Measurements from ENCODE around the gene CFAP53. TPM values are rescaled to one million over a fixed set of nuclear protein-coding genes. Genes with fewer than 3 reads are reported as not detected.
"Not testable (repeated sequence)": the region's sequence is repeated elsewhere in the genome, so short reads cannot be mapped to it uniquely, and the experiment has no call there.

The CFAP53 gene
- total and polyA plus RNA-seq, 2 donors from 2014 or later = 1.3 to 3.9 TPM

DNA sequence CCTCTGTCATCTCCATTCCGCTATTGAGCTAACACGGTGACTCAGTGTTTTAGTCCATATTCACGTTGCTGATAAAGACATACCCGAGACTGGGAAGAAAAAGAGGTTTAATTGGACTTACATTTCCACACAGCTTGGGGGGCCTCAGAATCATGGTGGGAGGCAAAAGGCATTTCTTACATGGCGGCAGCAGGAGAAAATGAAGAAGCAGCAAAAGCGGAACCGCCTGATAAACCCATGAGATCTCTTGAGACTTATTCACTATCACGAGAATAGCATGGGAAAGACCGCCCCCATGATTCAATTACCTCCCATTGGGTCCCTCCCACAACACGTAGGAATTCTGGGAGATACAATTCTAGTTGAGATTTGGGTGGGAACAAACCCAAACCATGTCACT is 43.8 kb upstream of the CFAP53 start:
- Histone ChIP-seq H3K27ac (ENCODE audit: low read depth in 2 of 2, low read length in 2 of 2) (no peak overlapping the region), H3K9ac (ENCODE audit: low read length in 3 of 3) (no peak overlapping the region), H3K27me3 (ENCODE audit: control insufficient read depth, insufficient read depth, low read length) (no peaks in the 10 kb centered on the region), H3K4me3 (ENCODE audit: low read length in 3 of 3) (no peak overlapping the region), H3K4me1 (ENCODE audit: control insufficient read depth in 2 of 3, insufficient read depth in 2 of 3, low read depth in 1 of 3, low read length in 3 of 3) (peaks cover 0 to 8% (median 7%) of the 10 kb centered on the region in 3 donors), H3K36me3 (ENCODE audit: control insufficient read depth in 2 of 3, insufficient read depth in 3 of 3, low read length in 3 of 3) (no peaks in the 10 kb centered on the region), H3K9me3 (ENCODE audit: control insufficient read depth in 2 of 3, insufficient read depth in 1 of 3, low read length in 3 of 3) (peaks cover 0 to 1% (median 0%) of the 10 kb centered on the region in 3 donors)
- TF ChIP-seq, protein P1, sequence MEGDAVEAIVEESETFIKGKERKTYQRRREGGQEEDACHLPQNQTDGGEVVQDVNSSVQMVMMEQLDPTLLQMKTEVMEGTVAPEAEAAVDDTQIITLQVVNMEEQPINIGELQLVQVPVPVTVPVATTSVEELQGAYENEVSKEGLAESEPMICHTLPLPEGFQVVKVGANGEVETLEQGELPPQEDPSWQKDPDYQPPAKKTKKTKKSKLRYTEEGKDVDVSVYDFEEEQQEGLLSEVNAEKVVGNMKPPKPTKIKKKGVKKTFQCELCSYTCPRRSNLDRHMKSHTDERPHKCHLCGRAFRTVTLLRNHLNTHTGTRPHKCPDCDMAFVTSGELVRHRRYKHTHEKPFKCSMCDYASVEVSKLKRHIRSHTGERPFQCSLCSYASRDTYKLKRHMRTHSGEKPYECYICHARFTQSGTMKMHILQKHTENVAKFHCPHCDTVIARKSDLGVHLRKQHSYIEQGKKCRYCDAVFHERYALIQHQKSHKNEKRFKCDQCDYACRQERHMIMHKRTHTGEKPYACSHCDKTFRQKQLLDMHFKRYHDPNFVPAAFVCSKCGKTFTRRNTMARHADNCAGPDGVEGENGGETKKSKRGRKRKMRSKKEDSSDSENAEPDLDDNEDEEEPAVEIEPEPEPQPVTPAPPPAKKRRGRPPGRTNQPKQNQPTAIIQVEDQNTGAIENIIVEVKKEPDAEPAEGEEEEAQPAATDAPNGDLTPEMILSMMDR (IDR thresholded peaks at IDR 0.05; ENCODE audit: borderline replicate concordance, extremely low read depth, insufficient read depth) = no peak
- DNase-seq = no peak
- intact Hi-C loops (cut with DNase I) = no loop called here
- no peak for FAIRE-seq

DNA sequence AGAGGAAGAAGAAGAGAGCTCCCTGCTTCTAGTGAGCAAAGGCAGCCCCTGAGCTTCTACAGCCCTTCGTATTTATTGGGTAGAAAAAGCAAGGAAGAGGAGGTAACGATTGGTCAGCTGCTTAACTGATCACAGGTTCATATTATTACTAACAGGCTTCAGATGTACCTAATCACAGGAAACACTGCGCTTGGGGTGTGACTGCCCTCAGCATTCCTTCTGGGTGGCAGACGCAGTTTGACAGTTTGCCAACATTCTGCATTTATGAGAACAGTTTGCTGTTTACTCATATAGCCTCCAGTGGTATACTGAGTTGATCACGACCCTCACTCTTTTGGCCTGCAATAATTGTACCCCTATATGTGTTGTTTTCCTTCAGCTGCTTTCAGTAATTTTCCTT is 42.6 kb upstream of the CFAP53 start:
- DNase-seq; H3K27me3 ChIP-seq (ENCODE audit: control insufficient read depth, insufficient read depth, low read length); H3K9me3 ChIP-seq (ENCODE audit: control insufficient read depth in 2 of 3, insufficient read depth in 1 of 3, low read length in 3 of 3); FAIRE-seq; H3K36me3 ChIP-seq (ENCODE audit: control insufficient read depth in 2 of 3, insufficient read depth in 3 of 3, low read length in 3 of 3); H3K9ac ChIP-seq (ENCODE audit: low read length in 3 of 3); H3K4me1 ChIP-seq (ENCODE audit: control insufficient read depth in 2 of 3, insufficient read depth in 2 of 3, low read depth in 1 of 3, low read length in 3 of 3); H3K4me3 ChIP-seq (ENCODE audit: low read length in 3 of 3); intact Hi-C loops (cut with DNase I); H3K27ac ChIP-seq (ENCODE audit: low read depth in 2 of 2, low read length in 2 of 2): not testable (repeated sequence)

DNA sequence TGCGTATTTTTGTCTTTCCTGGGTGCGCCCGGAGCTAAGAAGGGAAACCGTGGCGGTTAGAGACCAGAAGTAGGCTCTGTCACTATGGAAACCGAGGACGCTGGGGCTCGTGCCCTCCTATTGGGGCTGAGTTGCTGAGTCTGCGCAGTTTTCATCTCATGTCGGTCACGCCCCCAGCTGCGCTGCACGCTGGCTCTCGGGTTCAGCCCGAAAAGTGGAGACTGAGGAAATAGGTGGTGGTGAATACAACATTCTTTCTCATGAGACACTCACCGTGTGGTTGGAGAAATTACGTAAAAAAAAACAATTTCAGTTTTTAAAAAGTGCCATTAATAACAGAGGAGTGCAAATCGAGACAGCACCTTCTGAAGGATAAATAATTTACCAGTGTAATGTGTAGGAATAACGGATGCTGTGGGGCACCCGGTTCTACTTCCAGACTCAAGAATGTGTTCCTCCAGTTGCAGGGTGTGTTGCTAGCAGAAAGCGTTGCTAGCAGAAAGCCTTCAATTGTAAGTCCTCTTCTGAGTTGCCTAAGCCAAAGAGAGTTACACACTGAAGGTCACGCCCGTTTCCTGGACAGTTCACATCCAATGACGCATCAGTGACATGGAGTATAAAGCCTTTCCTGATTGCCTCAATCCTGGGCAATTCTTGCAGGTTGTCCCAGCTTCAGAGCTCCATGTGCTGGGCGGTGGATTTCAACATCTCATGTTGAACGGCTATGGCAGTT is 41.6 kb upstream of the CFAP53 start:
- FAIRE-seq (peak; percentile 29), DNase-seq (peak; percentile 88 to 96 (median 95))
- Histone ChIP-seq H3K27me3 (ENCODE audit: control insufficient read depth, insufficient read depth, low read length) (no peaks in the 10 kb centered on the region), H3K9me3 (ENCODE audit: control insufficient read depth in 2 of 3, insufficient read depth in 1 of 3, low read length in 3 of 3) (peaks cover 0 to 2% (median 0%) of the 10 kb centered on the region in 3 donors), H3K36me3 (ENCODE audit: control insufficient read depth in 2 of 3, insufficient read depth in 3 of 3, low read length in 3 of 3) (no peaks in the 10 kb centered on the region), H3K4me1 (ENCODE audit: control insufficient read depth in 2 of 3, insufficient read depth in 2 of 3, low read depth in 1 of 3, low read length in 3 of 3) (peaks cover 0 to 8% (median 7%) of the 10 kb centered on the region in 3 donors), H3K27ac (ENCODE audit: low read depth in 2 of 2, low read length in 2 of 2) (peak overlapping the region in 1 of 2 donors; percentile 13), H3K9ac (ENCODE audit: low read length in 3 of 3) (peak overlapping the region; percentile 22 to 43 (median 28)), H3K4me3 (ENCODE audit: low read length in 3 of 3) (peak overlapping the region; percentile 49 to 68 (median 67))
- TF ChIP-seq, protein P1 (IDR thresholded peaks at IDR 0.05; ENCODE audit: borderline replicate concordance, extremely low read depth, insufficient read depth) = no peak
- intact Hi-C loops (cut with DNase I) = no loop called here

DNA sequence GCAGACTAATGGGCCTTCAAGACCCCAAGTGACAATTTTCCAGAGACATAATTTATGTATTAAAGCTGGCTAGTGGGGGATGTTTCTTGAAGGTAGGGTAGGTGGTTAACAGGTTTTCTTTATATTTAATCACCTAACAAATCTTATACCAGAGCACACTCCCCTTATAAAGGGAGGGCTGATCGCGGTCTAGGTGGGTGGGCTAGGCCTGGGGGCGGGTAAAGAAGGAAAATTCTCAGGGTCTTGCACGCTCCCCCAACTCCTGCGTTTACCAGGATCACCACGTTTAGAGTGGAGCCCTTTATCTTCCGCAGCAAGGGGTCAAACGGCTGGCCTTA is 41.1 kb upstream of the CFAP53 start:
- H3K9ac ChIP-seq (ENCODE audit: low read length in 3 of 3) = peak overlapping the region in 2 of 3 donors; percentile 26 to 27
- DNase-seq (no peak), FAIRE-seq (no peak)
- no peaks in the 10 kb centered on the region for H3K36me3 ChIP-seq (ENCODE audit: control insufficient read depth in 2 of 3, insufficient read depth in 3 of 3, low read length in 3 of 3)
- peaks cover 0 to 8% (median 6%) of the 10 kb centered on the region in 3 donors for H3K4me1 ChIP-seq (ENCODE audit: control insufficient read depth in 2 of 3, insufficient read depth in 2 of 3, low read depth in 1 of 3, low read length in 3 of 3)
- H3K9me3 ChIP-seq (ENCODE audit: control insufficient read depth in 2 of 3, insufficient read depth in 1 of 3, low read length in 3 of 3) = peaks cover 0 to 2% (median 0%) of the 10 kb centered on the region in 3 donors
- TF ChIP-seq, protein P1 (IDR thresholded peaks at IDR 0.05; ENCODE audit: borderline replicate concordance, extremely low read depth, insufficient read depth) = no peak
- H3K27me3 ChIP-seq (ENCODE audit: control insufficient read depth, insufficient read depth, low read length) = no peaks in the 10 kb centered on the region
- intact Hi-C loops (cut with DNase I) = no loop called here
- peak overlapping the region; percentile 49 to 68 (median 67) for H3K4me3 ChIP-seq (ENCODE audit: low read length in 3 of 3)
- no peak overlapping the region for H3K27ac ChIP-seq (ENCODE audit: low read depth in 2 of 2, low read length in 2 of 2)

Measured in kidney (tissue), 14 donors.